HG03025 (cell line): Measurements from ENCODE around the gene DOCK1.

Experiments used
- ATAC-seq: cut with Tn5 transposase; IDR thresholded peaks from one replicate; pipeline ENCODE4 v1.9.1; 2021; ENCODE audit warnings: mild to moderate bottlenecking, moderate library complexity; ENCODE audit not compliant: unreplicated experiment, low FRiP score

DOCK1 gene

DNA sequence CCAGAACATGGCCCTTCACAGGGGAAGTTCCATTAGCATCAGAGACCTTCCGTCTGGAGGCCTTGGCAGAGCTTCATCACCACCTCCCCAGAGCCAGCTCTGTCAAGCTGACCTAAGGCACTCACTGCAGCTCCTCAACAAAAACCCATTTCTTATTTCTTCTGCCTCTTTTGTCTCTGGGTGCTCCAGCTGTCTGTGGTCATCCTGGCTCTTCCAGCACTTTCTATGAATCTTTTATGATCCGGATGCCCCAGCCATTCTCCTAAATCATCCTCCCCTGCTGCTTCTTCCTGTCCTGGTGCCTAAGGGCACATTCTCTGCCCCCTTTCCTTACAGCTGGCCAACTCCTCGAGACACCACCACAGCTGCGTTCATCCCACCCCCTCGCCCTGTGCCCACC is 462.9 kb downstream of the DOCK1 start:
- ATAC-seq, result no peak

DNA sequence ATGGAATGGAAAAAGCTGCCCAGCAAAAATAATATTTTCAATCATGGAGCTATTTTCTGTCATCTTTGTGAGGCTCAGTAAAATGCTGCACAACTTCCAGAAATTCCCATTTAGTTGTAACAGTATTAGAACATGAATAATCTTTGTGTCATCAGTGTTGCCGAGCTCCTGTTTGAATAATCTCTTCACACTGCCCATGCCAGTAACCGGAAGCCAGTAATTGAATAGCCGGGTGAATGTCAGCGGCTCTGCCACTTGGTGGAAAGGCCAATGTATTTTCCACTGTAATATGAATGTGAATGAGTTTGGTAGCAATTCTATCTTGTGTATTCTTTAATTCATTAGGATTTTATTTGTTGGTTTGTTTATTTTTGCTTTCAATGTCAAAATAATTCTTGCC is 463.7 kb downstream of the DOCK1 start:
- no peak for ATAC-seq

DNA sequence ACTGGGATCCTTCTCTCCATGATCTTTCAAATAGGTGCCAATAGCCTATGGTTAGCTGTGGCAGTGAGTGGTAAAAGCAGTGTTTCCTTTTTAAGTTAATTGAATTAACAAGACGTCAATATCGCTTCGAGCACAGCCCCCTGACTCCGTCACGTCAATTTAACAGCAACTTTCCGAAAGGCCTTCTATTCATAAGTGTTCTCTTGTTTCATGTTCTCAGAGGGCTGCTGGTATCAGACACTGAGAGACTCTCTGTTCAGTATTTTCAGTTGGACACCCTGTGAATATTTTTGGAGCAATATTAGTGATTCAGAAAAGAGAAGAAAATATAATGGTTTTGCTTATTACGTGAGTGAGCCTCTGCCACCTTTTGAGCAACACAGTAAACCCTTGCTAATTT is 465.4 kb downstream of the DOCK1 start:
- ATAC-seq, result no peak

DNA sequence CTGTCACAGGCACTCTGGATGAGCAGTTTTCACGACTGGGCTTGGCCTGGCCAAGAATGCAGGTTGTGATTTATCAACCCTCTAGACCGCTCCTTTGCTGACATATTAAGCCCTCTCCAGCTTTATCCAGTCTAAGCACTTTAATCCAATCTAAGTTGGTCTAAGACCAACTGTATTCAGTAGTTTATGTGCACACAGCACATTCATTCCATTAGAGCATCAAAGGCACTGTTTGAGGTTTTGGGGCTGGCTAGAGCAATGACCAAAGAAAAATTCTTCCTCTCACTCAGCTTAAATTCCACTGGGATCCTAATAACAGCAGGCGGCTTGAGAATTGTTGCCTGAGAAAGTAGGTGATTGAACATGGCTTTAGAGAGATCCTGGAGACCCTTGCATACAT is 467.1 kb downstream of the DOCK1 start:
- ATAC-seq, result no peak

DNA sequence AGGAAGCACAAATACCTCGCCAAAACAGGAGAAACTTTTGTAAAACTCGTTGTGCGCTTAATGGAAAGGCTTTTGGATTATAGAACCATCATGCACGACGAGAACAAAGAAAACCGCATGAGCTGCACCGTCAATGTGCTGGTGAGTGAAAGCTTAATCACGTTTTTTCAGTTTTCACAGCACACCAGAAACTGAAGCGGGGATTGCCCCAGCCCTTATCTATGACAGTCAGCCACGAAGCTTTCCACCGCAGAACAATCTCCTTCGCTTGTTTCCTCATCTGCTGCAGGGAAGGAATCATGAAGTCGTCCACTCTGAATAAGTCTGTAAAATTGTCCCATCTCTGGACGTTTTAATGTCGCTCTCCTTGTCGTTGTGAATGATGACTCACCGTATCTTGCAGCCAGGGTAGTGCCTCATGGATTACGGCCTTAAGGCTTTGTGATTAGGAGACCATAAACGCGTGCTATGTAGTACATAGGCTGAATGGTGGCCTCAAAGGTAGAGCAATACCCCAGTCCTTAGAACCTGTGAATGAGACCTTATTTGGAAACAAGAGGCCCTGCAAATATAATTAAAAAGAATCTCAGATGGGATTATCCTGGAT is 468.9 kb downstream of the DOCK1 start:
- ATAC-seq, result no peak

DNA sequence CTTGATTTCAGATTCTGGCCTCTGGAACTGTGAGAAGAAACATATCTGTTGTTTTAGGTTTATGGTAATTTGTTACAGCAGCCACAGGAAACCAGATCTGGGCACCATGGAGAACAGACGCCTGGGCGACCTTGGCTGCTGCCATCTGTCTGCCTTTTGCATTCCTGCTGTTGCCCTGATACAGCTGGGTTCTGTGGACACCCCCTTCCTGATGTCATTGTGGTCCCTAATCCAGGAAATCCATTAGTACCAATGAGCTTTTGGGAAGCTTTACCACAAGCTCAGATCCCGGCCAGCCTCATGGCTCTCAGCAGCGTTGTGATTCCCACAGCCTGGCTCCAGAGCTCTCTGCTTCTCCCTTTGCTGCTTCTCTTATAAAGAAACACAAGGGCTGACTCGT is 469.7 kb downstream of the DOCK1 start:
- ATAC-seq, result no peak

DNA sequence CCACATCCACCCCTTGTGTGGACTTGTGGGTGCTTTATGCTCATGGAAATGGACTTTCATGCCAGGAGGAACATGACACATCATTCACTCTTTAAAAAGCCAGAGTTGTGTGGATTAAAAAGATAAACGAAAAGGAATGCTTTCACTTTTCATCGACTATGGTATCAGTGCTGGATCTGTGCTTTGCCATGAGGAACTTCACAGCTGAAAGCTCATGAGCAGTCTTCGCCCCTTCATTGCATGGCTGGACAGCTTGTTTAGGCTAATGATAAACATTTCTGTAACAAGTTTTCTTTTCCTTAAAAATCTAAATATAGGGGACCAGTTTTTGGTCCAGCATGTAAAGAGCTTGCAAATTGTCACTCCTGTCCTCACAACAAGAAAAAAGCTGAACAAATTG is 470.2 kb downstream of the DOCK1 start:
- ATAC-seq, result no peak

DNA sequence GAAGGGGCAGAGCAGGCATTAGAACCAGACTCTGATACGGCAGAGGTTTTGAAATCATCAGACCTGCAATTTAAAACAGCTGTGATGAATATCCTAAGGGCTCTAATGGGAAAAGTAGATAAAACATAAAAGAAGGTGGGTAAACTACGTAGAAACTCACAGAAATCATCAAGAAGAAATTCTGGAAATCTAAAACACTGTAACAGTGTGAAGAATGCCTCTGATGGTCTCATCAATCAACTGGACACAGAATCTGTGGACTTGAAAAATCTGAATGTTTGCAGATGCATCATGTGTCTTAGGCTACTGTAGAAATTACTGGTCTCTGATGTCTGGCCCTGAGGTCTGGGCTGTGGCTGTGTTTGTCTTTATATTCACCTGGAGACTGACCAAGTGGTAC is 470.8 kb downstream of the DOCK1 start:
- ATAC-seq, result no peak

DNA sequence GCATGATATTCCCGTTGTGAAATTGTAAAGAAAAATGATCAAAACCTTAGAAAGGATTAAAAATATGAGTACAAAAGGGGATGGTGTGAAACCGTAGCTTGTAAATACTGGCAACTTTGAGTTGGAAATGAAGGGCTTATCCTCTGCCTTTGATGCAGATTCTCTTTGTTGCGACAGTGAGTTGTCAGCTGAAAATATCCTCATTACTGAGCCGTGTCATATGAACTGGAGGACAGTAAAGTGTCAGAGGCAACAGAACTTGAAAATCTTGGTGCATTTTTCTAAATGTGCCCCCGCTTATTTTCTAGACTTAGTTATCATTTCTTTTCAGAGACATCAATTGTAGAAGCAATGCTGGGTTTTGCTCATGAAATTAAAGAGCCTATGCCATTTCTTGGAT is 473.4 kb downstream of the DOCK1 start:
- no peak for ATAC-seq

DNA sequence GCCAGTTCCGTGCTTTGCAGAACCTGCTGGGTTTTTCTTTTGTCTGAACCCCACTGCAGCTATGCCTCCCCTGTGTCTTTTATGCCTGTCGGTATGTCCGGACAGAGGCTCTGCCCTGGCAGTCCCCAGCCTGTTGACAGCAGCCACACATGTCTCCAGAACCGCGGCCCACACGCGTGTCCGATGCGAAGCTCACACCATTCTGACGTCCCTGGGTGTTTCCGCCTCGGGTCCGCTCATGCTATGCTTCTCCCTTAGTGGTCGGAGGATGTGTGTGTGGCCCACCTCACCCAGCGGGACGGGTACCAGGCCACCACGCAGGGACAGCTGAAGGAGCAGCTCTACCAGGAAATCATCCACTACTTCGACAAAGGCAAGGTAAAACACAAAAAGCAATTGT is 479.3 kb downstream of the DOCK1 start:
- ATAC-seq, result no peak

DNA sequence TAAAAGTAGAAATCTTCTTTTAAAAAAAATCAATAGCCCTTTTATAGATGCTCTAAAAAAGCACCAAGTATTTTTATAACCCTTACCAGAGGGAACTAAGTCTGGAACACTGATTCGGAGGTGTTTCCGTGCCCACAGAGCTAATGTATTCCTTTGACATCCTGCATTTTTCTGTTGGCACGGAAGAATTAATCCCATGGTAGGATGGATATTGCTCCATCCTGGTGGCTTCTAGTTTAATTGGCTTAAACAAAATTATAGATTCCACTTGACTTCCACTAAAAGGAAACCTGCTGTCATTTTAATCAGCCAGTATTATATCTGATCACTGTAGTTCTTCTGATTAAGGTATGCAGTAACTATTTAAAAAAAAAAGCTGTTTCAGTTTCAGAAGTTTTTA is 479.8 kb downstream of the DOCK1 start:
- no peak for ATAC-seq

DNA sequence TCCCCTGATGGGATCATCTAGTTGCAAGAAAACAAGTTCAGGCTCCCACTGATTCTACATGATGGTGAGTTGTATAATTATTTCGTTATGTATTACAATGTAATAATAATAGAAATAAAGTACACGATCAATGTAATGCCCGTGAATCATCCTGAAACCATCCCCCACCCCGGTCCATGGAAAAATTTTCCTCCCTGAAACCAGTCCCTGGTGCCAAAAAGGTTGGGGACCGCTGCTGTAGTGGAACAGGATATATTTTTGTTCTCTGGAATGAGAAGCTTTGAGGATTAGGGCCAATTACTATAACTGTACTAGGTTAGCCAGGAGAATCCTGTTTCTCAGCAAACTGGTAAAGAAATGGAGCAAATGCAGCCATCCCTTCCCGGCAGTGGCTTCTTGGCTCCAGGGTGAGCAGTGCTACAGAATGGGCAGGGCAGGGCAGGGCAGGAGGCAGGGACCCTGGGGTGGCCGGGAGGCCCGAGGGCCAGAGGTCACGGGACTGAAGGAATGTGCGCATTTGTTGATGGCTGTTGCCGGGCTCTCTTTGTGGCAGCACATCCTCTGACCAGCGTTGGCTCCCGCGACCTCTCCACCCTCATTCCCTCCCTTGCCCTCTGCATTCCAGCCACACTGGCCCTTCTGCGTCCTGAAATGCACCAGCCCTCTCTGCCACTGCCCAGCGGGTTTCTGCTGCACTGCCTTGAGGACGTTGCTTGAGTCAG is 481.5 kb downstream of the DOCK1 start:
- ATAC-seq, result no peak

DNA sequence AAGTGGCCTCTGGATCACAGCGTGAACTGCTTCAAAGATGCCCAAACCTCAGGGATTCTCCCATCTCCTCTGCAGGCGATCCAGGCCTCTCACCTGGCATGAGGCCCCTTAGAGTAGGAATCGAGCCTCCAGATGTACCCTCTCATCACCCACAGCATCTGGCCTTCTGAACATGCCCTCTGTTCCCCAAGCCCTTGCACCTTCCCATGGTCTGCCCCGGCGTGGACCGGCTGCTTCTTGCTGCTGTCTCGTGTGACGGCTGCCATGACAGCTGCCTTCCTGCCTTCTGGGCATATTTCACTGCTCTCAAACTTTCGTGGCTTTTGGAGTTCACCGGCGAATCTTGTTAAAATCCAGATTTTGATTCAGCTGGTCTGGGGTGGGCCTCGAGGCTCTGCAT is 486.6 kb downstream of the DOCK1 start:
- no peak for ATAC-seq

DNA sequence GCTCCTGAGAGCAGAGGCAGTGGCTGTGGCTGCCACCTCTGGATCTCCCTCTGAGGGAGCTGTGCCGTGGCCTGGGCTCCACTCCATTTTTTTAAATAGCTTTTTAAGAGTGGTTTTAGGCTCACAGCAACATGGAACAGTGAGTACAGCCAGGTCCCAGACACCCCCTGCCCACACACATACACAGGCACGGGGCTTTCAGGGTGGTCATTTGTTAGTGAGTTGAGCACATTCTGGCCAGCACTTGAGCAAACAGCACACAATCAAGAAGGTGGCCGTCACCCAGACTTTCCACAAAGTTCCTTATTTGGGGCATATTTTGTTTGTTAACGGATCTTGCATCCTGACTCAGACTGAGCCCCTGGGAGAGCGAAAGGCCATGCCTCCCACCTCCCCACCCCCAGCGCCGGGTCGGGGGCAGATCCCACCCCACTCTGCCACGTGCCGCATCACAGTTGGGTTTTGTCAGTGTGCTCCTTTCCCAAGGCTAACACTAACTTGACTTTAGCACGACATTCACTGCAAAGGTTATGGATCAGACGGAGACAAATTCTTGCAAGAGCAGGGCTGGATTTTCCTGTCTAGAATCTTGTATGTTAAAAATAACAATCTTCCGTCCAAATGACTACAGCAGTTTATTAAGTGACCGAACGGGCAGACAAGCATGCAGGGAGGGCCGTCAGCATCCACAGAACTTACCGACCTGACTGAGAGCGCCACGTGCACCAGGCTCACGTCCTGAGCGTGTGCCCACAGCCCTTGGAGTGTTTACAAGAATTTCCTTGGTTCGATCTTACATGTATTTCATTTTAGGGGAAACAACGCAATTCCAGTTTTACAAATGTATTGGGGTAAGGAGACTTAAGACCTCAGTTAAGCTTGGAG is 487.4 kb downstream of the DOCK1 start:
- ATAC-seq, result no peak

DNA sequence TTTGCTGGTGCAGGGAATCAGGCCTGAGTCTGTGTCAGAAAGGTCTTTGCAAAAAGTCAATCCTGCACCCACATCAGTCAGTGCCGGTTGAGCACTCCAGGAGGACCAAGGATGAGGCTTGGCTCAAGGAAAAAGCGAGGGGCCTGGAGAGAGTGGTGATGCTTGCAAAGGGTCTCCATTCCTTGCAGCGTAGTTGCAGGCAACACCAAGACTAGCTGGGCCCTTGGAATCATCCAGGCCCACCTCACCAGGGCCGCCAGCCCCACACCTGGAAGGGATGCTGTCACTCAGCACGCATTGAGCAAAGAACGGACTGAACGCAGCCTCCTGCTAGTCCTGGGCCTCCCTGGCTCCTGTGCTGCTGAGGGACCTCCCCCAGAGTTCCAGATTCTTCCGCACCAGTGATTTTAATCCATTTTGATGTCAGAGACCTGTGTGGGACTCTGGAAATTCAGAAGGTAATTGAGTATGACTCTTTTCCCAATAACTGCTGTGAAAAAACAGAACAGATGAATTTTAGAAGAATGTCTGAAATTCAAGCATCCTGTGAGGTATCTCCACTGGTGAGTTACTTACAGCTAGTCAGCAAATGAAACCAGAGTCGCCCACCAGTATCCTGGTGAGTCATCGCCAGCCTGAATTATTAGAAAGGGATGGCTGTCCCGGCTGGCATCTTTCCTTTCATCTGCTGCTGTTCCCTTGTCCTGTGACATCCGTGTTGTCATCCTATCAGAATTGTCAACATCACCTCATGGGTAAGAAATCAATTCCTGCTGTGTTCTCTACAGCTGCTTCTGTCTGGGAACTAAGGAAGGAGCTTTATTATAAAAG is 493.1 kb downstream of the DOCK1 start:
- ATAC-seq, result no peak

DNA sequence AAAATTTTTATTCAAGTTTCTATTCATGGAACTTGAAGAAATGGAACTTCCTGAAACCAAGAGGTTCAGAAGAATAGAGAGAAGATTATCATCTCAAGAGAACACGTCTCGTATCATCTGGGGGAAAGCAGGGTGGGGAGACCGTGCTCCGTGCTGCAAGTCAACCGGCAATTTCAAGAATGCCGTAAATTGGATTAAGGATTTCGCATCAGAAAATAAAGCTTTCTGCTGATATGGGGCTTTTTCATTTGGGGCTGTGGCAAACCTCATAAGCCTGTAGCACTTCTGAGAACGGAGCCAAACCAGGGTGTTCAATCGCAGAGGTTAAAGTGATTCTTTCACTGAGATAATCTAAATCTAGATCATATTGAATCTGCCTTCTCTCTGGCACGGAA is 493.7 kb downstream of the DOCK1 start:
- no peak for ATAC-seq

DNA sequence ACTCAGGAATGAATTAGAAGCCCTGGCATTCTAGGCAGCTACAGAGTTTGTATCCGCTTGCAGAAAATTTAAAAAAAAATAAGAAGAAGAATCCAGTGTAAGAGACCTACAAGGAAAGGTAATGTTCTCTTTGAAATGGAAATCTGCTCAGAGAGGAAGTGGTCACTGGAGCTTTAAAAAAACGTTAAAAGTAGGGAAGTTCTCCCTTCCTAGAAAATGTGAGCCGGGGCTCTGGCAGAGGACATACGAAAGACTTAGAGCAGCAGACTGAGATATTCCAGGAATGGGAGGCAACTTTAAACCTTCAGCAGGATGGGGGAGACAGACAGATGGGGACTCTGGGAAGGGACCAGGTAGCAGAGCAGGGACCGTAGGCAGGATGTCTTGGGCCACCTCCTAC is 494.4 kb downstream of the DOCK1 start:
- no peak for ATAC-seq

DNA sequence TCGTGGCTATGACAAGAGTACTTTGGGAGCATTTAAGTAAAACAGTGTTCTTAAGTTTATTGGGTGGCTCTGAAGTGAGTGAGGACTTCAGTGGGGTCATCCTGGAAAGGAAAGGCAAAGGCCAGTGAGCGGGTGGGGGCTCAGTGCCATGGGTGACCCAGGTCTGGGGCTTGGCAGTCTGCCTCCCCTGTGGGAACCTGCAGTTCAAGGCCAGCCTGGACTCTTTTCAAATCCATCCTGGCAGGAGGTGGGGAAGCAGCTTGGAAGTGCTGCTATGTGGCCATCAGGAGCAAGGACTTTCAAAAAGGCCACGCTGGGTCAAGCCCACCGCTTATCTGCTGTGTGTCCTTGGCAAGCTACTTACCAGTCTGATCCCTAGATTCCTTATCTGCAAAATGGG is 495.0 kb downstream of the DOCK1 start:
- ATAC-seq, result no peak

DNA sequence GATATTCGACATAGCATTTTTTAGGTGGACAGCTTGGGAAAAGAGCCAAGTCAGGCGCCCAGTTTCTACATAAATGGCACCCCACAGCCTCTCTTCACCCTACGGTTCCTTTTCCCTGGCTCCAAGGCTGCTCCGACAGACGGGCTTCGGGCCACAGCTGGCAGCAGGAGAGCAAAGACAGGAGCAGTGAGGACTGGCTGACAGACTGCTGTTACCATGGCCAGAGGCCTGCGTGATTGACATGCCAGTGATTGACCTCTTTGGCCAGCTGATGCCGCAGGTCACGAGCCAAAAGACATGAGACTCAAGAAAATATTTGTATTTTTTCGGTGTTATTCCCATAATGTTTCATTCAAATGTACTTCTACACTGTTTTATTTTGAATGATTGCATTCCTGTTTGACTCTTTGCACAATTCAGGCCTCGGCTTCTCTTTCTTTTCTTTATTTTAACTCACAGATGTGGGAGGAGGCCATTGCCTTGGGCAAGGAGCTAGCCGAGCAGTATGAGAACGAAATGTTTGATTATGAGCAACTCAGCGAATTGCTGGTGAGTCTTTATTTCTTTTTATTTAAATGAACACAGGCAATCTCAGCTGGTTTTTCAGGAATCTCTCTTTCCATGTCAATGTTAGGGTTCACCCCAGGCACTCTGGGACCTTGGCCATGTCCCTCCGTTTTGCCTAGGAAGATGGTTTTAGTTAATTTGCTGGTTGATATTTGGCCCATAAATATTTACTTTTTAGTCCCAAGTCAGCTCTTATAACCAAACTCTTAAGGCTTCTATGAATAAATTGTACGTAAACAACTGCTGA is 497.6 kb downstream of the DOCK1 start:
- no peak for ATAC-seq

DNA sequence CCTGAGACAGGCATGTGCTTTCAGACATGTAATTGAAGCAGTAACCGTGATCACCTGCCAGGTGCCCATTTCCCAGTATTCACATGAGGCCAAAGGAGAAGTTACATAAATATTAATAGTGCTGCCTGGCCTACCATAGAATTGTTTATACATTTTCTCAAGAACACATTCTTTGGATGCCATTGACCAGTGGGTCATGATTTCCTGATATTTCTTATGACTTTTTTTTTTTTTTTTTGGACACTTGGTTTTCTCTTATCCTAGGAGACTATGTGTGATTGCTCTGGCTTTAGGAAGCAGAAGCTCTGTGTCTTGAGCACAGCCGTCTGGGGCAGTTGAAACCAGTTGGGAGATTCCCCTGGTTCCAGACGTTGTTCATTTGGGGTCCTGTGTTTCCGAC is 500.0 kb downstream of the DOCK1 start:
- no peak for ATAC-seq
